Measurements from ENCODE around the gene PPIL6.

GRCh38 chr6:109475625-109476024 lies 35.2 kb upstream of the PPIL6 start:
- TF ChIP-seq CTCF (IDR thresholded peaks at IDR 0.05): no peak
- TF ChIP-seq POLR2A (IDR thresholded peaks at IDR 0.05): no peak

Measured in body of pancreas (tissue), 4 donors.